Suppressor macrophage treated with lipopolysaccharide for 1 hour (primary cell): ENCODE measurements around the gene ARHGEF16.

Source experiments
- DNase-seq, 3 donors: peaks; one replicate each; pipeline ENCODE4 v3.0.0-alpha.2; 2020 to 2022

ARHGEF16 gene

DNA sequence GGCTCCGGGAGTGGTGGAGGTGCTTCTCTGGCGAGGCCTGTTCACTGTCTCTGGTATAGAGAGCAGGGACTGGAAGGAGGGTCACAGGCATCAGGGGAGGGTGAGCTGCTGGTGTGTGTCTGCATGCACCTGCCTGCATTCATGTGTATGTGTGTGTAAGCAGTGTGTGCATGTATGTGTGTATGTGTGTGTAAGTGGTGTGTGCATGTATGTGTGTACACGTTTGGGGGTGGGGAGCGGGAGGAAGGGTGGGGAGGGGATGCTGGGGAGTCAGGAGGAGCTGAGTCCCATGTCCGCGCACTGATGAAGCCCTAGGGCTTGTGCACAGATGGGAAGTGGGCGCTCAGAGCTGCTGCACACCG is 49.0 kb downstream of the ARHGEF16 start:
- DNase-seq = no peak

- peak; percentile 67 to 77 (median 77) for DNase-seq
These were observed 49.8 kb downstream of the ARHGEF16 start for GRCh38 chr1:3504151-3504821.

GRCh38 chr1:3504822-3505153 is 50.3 kb downstream of the ARHGEF16 start:
- no peak for DNase-seq

DNA sequence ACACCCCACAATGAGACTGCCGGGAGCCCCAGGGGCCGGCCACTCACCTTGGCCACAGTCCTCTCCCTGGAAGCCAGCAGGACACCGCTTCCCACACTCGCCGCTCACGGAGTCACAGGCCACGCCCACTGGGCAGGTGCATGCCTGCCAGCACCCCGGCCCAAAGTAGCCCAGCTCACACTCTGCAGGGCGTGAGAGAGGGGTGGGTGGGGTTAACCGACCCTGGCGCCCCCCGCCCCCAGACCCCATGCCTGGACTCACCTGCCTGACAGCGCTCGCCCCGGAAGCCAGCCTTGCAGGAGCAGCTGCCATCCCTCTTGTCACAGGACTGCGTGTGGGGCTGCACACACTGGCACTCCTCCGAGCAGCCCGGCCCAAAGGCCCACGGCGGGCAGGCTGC is 50.7 kb downstream of the ARHGEF16 start:
- DNase-seq = no peak

DNA sequence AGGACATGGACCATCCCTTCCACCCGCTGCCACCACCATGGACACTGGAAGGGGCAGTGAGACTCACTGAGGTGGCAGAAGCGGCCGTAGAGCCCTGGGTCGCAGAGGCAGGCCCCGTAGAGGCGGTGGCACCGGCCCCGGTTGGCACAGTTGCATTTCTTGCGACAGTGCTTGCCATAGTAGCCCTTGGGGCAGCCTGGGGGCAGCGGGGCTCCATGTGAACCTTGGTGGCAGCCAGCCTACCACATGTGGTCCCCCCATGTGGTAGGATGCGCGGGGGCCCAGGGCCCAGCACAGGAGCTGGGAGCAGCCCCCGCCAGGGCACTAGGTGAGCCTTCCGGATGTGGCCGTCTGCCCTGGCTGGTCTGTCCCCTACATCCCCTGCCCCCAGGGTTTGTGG is 51.6 kb downstream of the ARHGEF16 start:
- no peak for DNase-seq

GRCh38 chr1:3506943-3507342 is 52.5 kb downstream of the ARHGEF16 start:
- no peak for DNase-seq

- DNase-seq = no peak
These were observed 53.3 kb downstream of the ARHGEF16 start for GRCh38 chr1:3507636-3508275.

DNA sequence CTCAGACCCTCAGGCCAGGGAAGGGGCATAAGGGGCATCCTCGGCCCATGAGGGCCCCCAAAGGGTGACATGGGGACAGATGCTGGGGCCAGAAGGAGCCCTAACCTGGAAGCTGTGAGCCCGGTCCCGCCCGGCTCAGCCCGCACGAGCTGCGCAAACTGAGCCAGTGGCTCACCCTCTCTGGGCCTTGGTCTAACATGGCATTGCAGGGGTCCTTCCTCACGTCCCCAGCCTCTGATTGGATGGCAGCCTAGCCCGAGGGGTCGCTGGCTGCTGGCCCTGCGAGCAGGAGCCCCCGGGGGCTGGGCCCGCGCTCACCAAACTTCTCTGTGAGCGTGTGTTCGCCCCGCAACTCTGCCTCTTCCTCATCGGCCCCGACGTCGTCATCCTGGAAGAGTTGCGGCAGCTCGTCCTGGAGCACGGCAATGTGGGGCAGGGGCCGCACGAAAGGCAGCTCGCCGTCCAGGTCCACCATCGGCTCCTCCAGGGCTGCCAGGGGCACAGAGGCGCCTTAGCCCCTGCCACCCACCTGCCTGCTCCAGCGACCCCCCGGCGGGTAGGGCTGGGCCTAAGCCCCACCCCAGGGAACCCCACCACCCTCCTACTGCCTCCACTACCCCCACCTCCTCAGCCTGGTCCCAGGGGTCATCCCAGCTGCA is 54.4 kb downstream of the ARHGEF16 start:
- no peak for DNase-seq

DNA sequence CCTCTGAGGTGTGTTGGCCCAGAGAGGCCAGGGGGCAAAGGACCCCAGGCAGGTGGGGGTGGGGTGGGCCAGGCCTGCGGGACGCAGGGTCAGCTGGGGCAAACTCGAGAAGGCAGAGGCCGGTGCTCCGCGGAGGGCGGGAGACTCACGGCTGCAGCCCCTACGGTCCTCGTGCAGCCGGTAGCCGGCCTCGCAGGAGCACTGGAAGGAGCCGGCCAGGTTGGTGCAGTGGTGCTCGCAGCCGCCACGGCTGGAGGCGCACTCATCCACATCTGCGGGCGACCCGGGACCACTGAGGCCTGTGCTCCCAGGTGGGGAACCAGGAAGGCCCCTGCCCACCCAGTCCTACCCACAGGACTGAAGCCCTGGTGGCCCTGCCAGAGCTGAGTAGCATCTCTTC is 55.3 kb downstream of the ARHGEF16 start:
- no peak for DNase-seq

DNA sequence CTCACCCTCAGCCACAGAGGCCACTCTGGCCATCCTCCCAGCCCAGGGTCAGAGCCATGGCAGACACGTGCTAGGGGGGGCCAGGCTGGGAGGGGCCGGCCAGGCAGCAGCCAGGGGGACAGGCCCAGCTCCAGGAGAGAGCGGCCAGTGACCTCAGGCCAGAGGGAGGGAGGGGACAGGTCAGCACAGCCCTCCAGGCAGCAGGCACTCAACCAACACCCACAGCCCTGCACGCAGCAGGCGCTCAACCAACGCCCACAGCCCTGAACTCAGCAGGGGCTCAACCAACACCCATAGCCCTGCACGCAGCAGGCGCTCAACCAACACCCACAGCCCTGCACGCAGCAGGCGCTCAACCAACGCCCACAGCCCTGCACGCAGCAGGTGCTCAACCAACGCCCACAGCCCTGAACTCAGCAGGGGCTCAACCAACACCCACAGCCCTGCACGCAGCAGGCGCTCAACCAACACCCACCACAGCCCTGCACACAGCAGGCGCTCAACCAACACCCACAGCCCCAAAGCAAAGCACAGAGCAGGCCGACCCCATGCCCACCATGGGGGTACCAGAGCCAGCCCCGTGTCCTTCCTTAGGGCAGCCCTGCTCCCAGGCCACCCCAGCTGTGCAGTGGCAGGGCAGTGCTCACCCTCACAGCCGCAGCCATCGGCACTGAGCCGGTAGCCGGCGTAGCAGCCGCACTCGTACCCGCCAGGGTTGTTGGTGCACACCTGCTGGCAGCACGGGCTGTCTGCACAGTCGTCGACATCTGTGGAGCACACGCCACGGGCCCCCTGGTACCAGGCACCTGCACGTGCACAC is 55.9 kb downstream of the ARHGEF16 start:
- no peak for DNase-seq

DNA sequence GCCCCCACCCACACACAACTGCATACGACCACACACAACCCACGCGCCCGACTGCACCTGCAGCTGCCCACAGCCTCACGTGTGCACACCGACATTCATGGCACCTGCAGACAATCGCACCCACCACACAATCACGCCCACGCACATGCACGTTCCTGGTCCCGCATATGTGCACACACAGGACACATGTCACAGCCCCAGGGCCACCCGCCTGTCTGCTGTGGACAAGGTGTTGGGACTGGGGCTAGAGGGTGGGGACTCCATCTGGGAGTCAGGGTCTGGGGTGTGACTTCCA is 56.4 kb downstream of the ARHGEF16 start:
- no peak for DNase-seq

- no peak for DNase-seq
These were observed 56.8 kb downstream of the ARHGEF16 start for GRCh38 chr1:3511306-3511705.

DNA sequence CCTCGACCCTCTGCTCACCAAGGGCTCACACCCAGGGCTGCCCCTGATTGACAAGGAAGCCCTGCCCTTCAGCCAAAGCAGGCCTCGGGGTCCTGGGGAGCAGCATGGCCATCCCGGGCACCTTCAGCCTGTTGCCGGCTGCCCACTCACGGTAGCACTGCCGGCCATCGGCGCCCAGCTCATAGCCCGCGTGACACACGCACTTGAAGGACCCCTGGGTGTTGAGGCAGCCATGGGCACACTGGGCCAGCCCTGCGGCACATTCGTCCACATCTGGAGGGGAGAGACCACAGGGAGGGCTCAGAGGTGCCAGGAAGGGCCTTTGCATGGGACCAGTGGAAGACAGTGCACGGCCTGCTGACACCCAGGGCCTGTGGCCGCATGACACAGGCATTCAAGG is 57.4 kb downstream of the ARHGEF16 start:
- no peak for DNase-seq

DNA sequence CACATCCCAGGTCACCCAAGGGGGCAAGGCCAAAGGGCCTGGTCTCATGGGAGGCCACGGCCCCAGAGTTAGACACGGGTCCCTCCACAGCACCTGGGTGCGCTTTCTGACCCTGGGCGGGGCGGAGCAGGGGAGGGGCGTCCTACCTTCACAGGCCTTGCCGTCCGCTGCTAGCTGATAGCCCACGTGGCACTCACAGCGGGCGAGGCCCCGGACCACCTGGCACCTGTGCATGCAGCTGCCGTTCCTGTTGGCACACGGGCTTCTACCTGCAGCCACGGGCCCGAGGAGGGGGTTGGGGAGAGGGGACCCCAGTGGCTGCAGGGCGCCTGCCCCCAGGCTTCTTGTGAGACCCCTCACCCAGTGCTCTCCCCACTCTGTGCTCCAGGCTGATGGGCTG is 59.9 kb downstream of the ARHGEF16 start:
- no peak for DNase-seq

DNA sequence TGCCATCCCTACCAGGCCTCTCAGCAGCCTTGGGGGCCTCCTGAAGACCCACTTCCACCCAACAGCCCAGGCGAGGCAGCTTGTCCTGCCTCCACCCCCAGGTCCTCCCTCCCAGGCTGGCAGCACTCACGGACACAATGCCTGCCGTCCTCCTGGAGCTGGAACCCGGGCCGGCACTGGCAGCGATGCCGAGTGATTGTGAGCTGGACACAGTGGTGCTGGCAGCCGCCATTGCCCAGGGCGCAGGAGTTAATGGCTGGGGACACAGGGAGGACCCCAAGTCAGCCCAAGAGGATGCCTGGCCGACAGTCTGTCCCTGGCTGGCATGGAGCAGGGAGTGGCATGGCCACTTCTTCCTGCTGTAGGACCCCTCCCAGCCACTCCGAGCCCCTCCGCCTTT is 60.8 kb downstream of the ARHGEF16 start:
- no peak for DNase-seq

GRCh38 chr1:3515774-3516480 is 61.5 kb downstream of the ARHGEF16 start:
- DNase-seq = no peak

- DNase-seq = no peak
These were observed 62.0 kb downstream of the ARHGEF16 start for GRCh38 chr1:3516481-3516869.

- no peak for DNase-seq
These were observed 62.6 kb downstream of the ARHGEF16 start for GRCh38 chr1:3516911-3517675.

- no peak for DNase-seq
These were observed 63.8 kb downstream of the ARHGEF16 start for GRCh38 chr1:3518256-3518655.

DNA sequence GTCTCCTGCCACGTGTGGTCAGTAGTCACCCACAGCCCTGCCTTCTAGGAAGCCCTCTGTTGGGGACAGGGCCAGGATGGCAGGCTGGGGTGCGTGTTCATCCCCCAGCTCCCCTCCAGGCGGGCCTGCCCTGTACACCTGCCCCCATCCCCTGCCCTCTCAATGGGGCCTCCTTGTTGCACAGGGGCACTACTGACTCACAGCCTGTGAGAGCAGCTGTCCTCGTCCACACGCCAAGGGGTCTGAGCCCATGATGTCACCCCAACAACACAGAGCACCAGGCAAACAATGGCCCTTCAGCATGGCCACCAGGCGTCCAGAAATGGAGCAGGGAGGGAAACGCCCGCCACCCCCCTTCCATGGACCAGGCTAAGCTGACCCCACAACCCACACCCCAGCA is 64.3 kb downstream of the ARHGEF16 start:
- no peak for DNase-seq

GRCh38 chr1:3519301-3519885 is 64.9 kb downstream of the ARHGEF16 start:
- DNase-seq = no peak
